A673 (cell line): Measurements from ENCODE around the gene PPCS.

ENCODE experiments used
- EZH2 ChIP-seq: fragments of 200-600 bp; sonication (generic); IDR thresholded peaks from 2 replicates; pipeline ENCODE4 v1.6.1; 2017; ENCODE audit warnings: borderline replicate concordance, low read depth, mild to moderate bottlenecking, mixed read lengths, antibody characterized with exemption, low read length; ENCODE audit not compliant: poor library complexity, severe bottlenecking
- TF ChIP-seq, protein P1 (sequence below): fragments of 300-800, 200-600 bp; sonication (generic); conservative IDR thresholded peaks from 2 replicates; pipeline ENCODE4 v1.5.1; 2017; ENCODE audit warnings: low read depth, mild to moderate bottlenecking, antibody characterized with exemption, low read length, moderate library complexity, mixed read lengths

DNA sequence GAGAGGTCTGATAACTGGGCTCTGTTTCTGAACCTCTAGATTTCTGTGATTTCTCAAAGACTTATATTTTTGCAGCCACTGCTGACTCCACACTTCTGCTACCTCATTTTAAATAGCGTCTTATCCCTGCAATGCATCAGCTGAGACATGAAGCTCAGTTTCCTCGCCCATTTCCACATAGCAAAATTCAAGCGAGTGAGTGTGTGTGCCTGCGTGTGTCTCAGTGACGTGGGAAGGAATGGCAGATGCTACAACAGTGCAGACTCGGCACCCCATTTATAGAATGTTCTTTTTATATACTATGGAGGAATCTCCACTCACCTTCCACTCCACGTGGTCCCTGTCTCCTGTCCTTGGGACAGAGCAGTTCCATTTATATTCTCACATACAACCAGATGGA, 36.2 kb upstream of the PPCS start:
- TF ChIP-seq, protein P1, sequence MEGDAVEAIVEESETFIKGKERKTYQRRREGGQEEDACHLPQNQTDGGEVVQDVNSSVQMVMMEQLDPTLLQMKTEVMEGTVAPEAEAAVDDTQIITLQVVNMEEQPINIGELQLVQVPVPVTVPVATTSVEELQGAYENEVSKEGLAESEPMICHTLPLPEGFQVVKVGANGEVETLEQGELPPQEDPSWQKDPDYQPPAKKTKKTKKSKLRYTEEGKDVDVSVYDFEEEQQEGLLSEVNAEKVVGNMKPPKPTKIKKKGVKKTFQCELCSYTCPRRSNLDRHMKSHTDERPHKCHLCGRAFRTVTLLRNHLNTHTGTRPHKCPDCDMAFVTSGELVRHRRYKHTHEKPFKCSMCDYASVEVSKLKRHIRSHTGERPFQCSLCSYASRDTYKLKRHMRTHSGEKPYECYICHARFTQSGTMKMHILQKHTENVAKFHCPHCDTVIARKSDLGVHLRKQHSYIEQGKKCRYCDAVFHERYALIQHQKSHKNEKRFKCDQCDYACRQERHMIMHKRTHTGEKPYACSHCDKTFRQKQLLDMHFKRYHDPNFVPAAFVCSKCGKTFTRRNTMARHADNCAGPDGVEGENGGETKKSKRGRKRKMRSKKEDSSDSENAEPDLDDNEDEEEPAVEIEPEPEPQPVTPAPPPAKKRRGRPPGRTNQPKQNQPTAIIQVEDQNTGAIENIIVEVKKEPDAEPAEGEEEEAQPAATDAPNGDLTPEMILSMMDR: no peak
- no peak for TF ChIP-seq EZH2
